ENCODE measurements around the gene ADGRF3. TPM values are rescaled to one million over a fixed set of nuclear protein-coding genes. Genes with fewer than 3 reads are reported as not detected.

Gene ADGRF3
- total RNA-seq, 1 donor from 2014 or later, result 0.04 TPM

- no peaks in the 10 kb centered on the region for H3K36me3 Mint-ChIP-seq
- Histone ChIP-seq H4K20me1 (ENCODE audit: low read depth) (no peaks in the 10 kb centered on the region), H3K9me3 (ENCODE audit: low read depth) (no peaks in the 10 kb centered on the region), H3K4me1 (peaks cover 10% of the 10 kb centered on the region), H3K79me2 (ENCODE audit: low read depth) (no peaks in the 10 kb centered on the region), H3F3A (ENCODE audit: low read depth) (no peaks in the 10 kb centered on the region), H2AFZ (replicated peaks) (no peak overlapping the region), H3K27ac (no peak overlapping the region), H3K36me3 (no peaks in the 10 kb centered on the region), H3K9ac (no peak overlapping the region), H3K27me3 (no peaks in the 10 kb centered on the region), H3K4me2 (no peak overlapping the region), H3K4me3 (no peak overlapping the region)
- TF ChIP-seq EZH2phosphoT487 (IDR thresholded peaks at IDR 0.05) (no peak), EZH2 (IDR thresholded peaks at IDR 0.05) (no peak)
- TF ChIP-seq, protein P1, sequence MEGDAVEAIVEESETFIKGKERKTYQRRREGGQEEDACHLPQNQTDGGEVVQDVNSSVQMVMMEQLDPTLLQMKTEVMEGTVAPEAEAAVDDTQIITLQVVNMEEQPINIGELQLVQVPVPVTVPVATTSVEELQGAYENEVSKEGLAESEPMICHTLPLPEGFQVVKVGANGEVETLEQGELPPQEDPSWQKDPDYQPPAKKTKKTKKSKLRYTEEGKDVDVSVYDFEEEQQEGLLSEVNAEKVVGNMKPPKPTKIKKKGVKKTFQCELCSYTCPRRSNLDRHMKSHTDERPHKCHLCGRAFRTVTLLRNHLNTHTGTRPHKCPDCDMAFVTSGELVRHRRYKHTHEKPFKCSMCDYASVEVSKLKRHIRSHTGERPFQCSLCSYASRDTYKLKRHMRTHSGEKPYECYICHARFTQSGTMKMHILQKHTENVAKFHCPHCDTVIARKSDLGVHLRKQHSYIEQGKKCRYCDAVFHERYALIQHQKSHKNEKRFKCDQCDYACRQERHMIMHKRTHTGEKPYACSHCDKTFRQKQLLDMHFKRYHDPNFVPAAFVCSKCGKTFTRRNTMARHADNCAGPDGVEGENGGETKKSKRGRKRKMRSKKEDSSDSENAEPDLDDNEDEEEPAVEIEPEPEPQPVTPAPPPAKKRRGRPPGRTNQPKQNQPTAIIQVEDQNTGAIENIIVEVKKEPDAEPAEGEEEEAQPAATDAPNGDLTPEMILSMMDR (IDR thresholded peaks at IDR 0.05), result no peak
- peak overlapping the region; percentile 33 for H3K4me3 Mint-ChIP-seq
- peaks cover 10% of the 10 kb centered on the region for H3K4me1 Mint-ChIP-seq
- H3K27ac Mint-ChIP-seq, result peak overlapping the region; percentile 85
- H3K27me3 Mint-ChIP-seq (ENCODE audit: insufficient read depth, low read depth), result peaks cover 2% of the 10 kb centered on the region
- DNase-seq (ENCODE audit: low spot score), result no peak
- H3K9me3 Mint-ChIP-seq, result no peaks in the 10 kb centered on the region
Observed at GRCh38 chr2:26316845-26317244, 29.7 kb downstream of the ADGRF3 start.

DNA sequence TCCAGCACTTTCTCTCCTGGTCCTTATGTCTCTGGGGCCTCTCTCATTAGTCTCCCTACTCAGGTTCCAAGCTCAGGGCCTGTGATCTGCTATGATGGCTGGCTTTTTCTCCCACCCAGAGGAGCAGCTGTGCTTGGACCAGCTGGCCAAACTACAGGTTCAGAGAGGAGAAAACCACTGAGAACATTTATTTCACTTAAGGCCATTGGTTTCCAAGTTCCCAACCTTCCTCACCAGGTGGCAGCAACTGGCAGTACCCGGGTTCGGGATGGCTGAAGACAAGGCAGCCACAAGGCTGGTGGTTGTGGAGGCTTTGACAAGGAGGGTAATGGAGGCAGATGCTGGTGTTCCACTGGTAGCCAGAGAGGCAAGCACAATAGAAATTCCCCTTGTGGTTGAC is 30.5 kb downstream of the ADGRF3 start:
- Mint-ChIP-seq H3K27ac (peak overlapping the region; percentile 85), H3K27me3 (ENCODE audit: insufficient read depth, low read depth) (peaks cover 2% of the 10 kb centered on the region)

DNA sequence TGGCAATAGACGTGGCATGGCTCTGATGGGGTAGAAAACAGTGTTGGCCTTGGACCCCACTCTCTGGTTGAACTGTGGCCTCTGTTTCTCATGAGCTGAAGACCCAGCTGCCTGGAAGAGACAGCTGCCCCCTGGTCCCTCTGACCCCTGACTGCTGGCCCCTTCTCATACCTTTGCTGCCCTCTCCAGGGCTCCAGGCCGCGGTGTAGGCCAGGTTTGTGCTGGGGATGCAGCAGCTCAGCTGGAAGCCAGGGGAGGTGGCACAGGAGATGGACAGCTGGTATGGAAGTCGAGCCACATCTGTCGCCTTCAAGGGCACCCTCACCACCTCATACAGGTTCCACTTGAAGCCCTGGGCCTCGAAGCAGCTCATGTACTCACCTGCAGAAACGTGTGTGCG is 32.3 kb downstream of the ADGRF3 start:
- H2AFZ ChIP-seq (replicated peaks), result no peak overlapping the region
- H3K79me2 ChIP-seq (ENCODE audit: low read depth), result no peaks in the 10 kb centered on the region
- H3K4me2 ChIP-seq, result no peak overlapping the region
- no peaks in the 10 kb centered on the region for H3K27me3 ChIP-seq
- TF ChIP-seq, protein P1 (IDR thresholded peaks at IDR 0.05), result peak; percentile 45
- TF ChIP-seq EZH2phosphoT487 (IDR thresholded peaks at IDR 0.05) (no peak), EZH2 (IDR thresholded peaks at IDR 0.05) (no peak)
- H3K27me3 Mint-ChIP-seq (ENCODE audit: insufficient read depth, low read depth), result peaks cover 2% of the 10 kb centered on the region
- H3F3A ChIP-seq (ENCODE audit: low read depth), result no peaks in the 10 kb centered on the region
- H3K9me3 Mint-ChIP-seq, result no peaks in the 10 kb centered on the region
- H3K4me3 ChIP-seq, result no peak overlapping the region
- H3K36me3 ChIP-seq, result no peaks in the 10 kb centered on the region
- peaks cover 10% of the 10 kb centered on the region for H3K4me1 Mint-ChIP-seq
- no peak overlapping the region for H3K4me3 Mint-ChIP-seq
- no peak overlapping the region for H3K27ac Mint-ChIP-seq
- H3K27ac ChIP-seq, result no peak overlapping the region
- no peak overlapping the region for H3K9ac ChIP-seq
- peaks cover 9% of the 10 kb centered on the region for H3K4me1 ChIP-seq
- no peaks in the 10 kb centered on the region for H3K9me3 ChIP-seq (ENCODE audit: low read depth)
- peaks cover 2% of the 10 kb centered on the region for H3K36me3 Mint-ChIP-seq
- no peaks in the 10 kb centered on the region for H4K20me1 ChIP-seq (ENCODE audit: low read depth)
- DNase-seq (ENCODE audit: low spot score), result peak; percentile 48

More for the DNA sequence above, 30.5 kb downstream of the ADGRF3 start:
- H3K4me3 ChIP-seq, result no peak overlapping the region
- H3K4me1 Mint-ChIP-seq, result peaks cover 10% of the 10 kb centered on the region
- no peak for TF ChIP-seq EZH2phosphoT487 (IDR thresholded peaks at IDR 0.05)
- no peak for TF ChIP-seq EZH2 (IDR thresholded peaks at IDR 0.05)
- TF ChIP-seq, protein P1 (IDR thresholded peaks at IDR 0.05), result peak; percentile 39
- no peaks in the 10 kb centered on the region for H4K20me1 ChIP-seq (ENCODE audit: low read depth)
- no peaks in the 10 kb centered on the region for H3K36me3 Mint-ChIP-seq
- no peaks in the 10 kb centered on the region for H3K79me2 ChIP-seq (ENCODE audit: low read depth)
- H3F3A ChIP-seq (ENCODE audit: low read depth), result no peaks in the 10 kb centered on the region
- no peaks in the 10 kb centered on the region for H3K27me3 ChIP-seq
- H3K4me2 ChIP-seq, result no peak overlapping the region
- H3K9ac ChIP-seq, result no peak overlapping the region
- H3K4me3 Mint-ChIP-seq, result no peak overlapping the region
- no peaks in the 10 kb centered on the region for H3K9me3 ChIP-seq (ENCODE audit: low read depth)
- H3K27ac ChIP-seq, result no peak overlapping the region
- no peak overlapping the region for H2AFZ ChIP-seq (replicated peaks)
- no peaks in the 10 kb centered on the region for H3K36me3 ChIP-seq
- peak; percentile 45 for DNase-seq (ENCODE audit: low spot score)
- H3K9me3 Mint-ChIP-seq, result no peaks in the 10 kb centered on the region
- peaks cover 10% of the 10 kb centered on the region for H3K4me1 ChIP-seq
